ENCODE results near the gene BICDL2. TPM values are rescaled to one million over a fixed set of nuclear protein-coding genes. Genes with fewer than 3 reads are reported as not detected.

The BICDL2 gene
- polyA plus RNA-seq, 1 donor = 14.0 TPM

DNA sequence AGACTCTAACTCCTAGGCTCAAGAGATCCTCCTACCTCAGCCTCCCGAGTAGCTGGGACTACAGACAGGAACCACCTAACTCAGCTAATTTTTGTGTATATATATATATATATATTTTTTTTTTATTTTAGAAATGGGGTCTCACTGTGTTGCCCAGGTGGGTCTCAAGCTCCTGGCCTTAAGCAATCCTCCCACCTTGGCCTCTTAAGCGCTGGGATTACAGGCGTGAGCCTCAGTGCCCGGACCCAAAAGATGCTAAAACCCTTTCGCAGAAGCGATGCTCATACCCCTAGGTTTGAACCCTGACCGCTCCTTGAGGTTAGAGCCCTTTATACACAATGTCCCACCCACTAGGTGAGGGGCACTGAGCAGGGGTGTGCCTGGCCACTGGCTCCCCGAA lies 26.2 kb downstream of the BICDL2 start:
- no peak for DNase-seq
- no CpG with 5 or more reads among the region's 8 CpGs for WGBS (ENCODE audit: insufficient coverage, low lambda C conversion rate)
- Histone ChIP-seq H3K27ac (ENCODE audit: low read length) (peak overlapping the region; percentile 99), H3K4me1 (ENCODE audit: control insufficient read depth, insufficient read depth, low read length) (peaks cover 63% of the 10 kb centered on the region), H3K27me3 (ENCODE audit: control insufficient read depth, insufficient read depth, low read length) (peaks cover 39% of the 10 kb centered on the region), H3K9me3 (ENCODE audit: control insufficient read depth, low read depth, low read length) (no peaks in the 10 kb centered on the region), H3K36me3 (ENCODE audit: control insufficient read depth, insufficient read depth, low read length) (no peaks in the 10 kb centered on the region), H3K4me3 (ENCODE audit: low read length) (no peak overlapping the region)

DNA sequence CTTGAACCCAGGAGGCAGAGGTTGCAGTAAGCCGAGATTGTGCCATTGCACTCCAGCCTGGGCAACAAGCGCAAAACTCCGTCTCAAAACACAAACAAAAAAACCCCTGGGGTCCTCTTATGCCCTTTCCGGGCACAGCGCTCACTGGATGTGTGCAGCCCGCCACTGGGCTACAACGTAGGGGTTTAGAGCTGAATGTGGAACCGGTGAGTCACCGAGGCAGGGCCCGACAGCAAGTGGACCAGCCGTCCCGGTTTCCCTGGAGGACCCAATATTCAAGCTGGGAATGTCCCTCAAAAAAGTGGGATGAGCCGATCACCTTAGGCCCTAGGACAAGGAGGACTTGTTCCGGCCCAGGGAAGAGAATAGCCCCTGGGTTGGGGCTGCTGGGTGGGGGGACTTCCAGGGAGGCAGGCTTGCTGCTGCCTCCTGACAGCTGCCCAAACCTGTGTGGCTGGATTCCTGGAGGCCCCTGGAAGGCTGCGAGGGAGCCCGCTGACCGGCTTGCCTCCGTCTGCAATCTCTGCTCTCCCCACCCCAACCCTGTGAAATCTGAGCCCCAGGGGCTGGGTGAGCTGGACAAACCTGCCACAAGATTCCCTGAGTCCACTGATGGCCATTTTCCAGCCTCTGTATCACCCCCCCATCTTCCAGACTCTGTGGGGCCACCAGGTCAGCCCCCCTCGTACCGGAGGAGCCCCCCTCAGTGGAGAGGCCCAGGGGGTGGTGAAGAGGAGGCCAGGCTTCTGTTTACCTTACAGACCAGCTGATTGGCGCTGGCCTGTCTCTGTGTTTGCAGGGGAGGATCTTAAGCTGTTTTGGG lies 27.0 kb downstream of the BICDL2 start:
- Histone ChIP-seq H3K4me1 (ENCODE audit: control insufficient read depth, insufficient read depth, low read length) (peaks cover 63% of the 10 kb centered on the region), H3K27ac (ENCODE audit: low read length) (peak overlapping the region; percentile 99)

DNA sequence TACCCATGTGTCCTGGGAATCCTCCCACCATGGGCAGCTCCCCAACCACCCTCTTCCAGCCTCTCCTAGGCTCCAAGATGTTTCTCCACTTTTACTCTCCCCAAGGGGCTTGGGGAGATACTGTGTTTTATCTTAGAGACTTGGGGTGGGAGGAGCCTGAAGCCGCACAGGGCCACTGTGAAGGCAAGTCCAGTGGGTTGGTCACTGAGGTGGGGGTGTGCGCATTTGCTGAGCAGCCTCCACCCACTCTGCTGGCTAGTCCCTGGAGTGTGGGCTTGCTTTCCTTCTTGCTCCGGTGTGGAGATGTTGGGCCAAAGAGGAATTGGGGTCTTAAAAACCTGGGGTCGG lies 28.1 kb downstream of the BICDL2 start:
- Histone ChIP-seq H3K27ac (ENCODE audit: low read length) (peak overlapping the region; percentile 99), H3K27me3 (ENCODE audit: control insufficient read depth, insufficient read depth, low read length) (peaks cover 41% of the 10 kb centered on the region), H3K4me3 (ENCODE audit: low read length) (peak overlapping the region; percentile 42), H3K4me1 (ENCODE audit: control insufficient read depth, insufficient read depth, low read length) (peaks cover 54% of the 10 kb centered on the region), H3K9me3 (ENCODE audit: control insufficient read depth, low read depth, low read length) (no peaks in the 10 kb centered on the region), H3K36me3 (ENCODE audit: control insufficient read depth, insufficient read depth, low read length) (no peaks in the 10 kb centered on the region)
- no CpG with 5 or more reads among the region's 4 CpGs for WGBS (ENCODE audit: insufficient coverage, low lambda C conversion rate)
- peak; percentile 74 to 92 for DNase-seq

More for the DNA sequence above, 27.0 kb downstream of the BICDL2 start:
- no peaks in the 10 kb centered on the region for H3K36me3 ChIP-seq (ENCODE audit: control insufficient read depth, insufficient read depth, low read length)
- peaks cover 42% of the 10 kb centered on the region for H3K27me3 ChIP-seq (ENCODE audit: control insufficient read depth, insufficient read depth, low read length)
- no peaks in the 10 kb centered on the region for H3K9me3 ChIP-seq (ENCODE audit: control insufficient read depth, low read depth, low read length)
- peak overlapping the region; percentile 10 for H3K4me3 ChIP-seq (ENCODE audit: low read length)
- peak; percentile 83 to 93 for DNase-seq
- no CpG with 5 or more reads among the region's 21 CpGs for WGBS (ENCODE audit: insufficient coverage, low lambda C conversion rate)

DNA sequence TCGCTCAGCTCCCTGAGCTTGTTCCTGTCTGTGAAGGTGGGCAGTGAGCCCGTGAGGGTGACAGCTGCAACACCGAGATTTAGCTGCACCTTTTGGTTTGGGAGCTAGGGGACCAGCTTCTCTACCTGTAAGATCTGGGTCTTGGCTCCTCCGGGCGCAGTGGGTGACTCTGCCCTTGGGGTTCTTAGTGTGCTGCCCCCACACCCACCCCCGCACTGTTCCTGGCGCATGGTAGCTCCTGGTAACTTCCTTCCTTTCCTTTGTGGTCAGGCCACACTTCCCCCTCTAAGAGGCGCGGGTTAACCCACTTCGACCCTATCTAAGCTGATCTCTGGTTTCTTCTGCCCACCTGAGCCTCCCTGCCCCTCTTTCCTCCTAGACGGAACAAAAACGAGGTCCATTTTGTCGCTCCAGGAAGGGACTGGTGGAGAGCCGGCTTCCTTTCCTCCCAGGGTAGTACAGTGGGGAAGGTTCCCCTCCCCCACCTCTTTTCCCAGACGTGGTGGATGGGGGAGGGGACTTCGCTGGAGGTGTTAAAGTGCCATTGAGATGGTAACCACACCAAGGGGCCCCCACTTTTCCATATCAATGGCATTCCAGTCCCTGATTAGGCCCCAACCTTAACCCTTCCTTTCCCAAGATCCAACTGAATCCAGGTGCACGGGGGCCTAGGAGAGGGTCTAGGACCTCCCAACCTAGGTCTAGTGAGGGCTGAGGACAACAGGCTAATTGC lies 28.6 kb downstream of the BICDL2 start:
- peak; percentile 92 to 96 for DNase-seq

DNA sequence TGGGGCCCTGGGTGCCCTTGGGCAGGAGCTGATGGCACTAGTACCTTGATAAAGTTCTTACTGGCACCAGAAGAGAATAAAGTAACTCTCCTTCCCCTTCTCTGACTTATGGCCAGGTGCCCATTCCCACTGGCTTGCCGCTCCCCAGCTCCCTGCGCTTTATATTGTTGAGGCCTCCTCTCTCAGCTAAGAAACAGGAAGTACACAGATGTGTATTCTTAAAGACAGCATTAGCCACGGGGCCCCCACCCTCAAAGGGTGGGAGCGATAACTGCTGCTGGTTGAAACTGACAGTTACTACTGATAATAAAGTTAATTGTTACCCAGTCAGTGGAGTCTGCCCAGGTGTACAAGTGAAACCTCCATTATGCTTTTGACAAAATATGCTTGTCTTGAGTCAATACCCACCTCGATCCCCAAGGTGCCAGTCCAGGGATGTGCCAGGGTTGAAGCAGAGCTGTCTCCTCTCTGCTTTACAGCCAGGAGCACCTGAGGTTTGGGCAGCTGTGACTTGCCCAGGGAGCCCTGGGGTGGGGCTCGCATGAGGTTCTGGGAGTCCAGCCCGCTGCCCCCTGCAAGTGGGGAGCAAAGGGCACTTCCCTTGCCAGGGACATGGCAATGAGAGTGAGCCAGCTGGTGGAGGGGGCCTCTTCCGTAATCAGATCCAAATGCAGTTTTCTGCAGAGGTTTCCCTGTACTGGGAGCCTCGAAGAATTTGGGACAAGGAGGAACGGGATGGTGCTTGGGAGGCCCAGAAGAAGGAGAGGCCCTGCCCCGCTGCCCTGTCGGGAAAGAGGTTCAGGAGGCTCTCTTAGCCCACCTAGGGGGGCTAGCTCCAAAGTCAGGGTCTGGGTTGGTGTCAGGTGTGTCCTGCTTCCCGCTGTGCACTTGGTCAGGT lies 29.4 kb downstream of the BICDL2 start:
- DNase-seq = peak; percentile 93 to 98
- peaks cover 42% of the 10 kb centered on the region for H3K4me1 ChIP-seq (ENCODE audit: control insufficient read depth, insufficient read depth, low read length)
- H3K4me3 ChIP-seq (ENCODE audit: low read length) = peak overlapping the region; percentile 59
- WGBS (ENCODE audit: insufficient coverage, low lambda C conversion rate) = no CpG with 5 or more reads among the region's 13 CpGs
- H3K9me3 ChIP-seq (ENCODE audit: control insufficient read depth, low read depth, low read length) = no peaks in the 10 kb centered on the region
- H3K36me3 ChIP-seq (ENCODE audit: control insufficient read depth, insufficient read depth, low read length) = no peaks in the 10 kb centered on the region
- H3K27ac ChIP-seq (ENCODE audit: low read length) = peak overlapping the region; percentile 99
- peaks cover 28% of the 10 kb centered on the region for H3K27me3 ChIP-seq (ENCODE audit: control insufficient read depth, insufficient read depth, low read length)

More for the DNA sequence above, 28.6 kb downstream of the BICDL2 start:
- whole genome bisulfite sequencing (ENCODE audit: insufficient coverage, low lambda C conversion rate) = no CpG with 5 or more reads among the region's 17 CpGs
- peak overlapping the region; percentile 99 for H3K27ac ChIP-seq (ENCODE audit: low read length)
- H3K4me3 ChIP-seq (ENCODE audit: low read length) = peak overlapping the region; percentile 42
- no peaks in the 10 kb centered on the region for H3K9me3 ChIP-seq (ENCODE audit: control insufficient read depth, low read depth, low read length)
- H3K27me3 ChIP-seq (ENCODE audit: control insufficient read depth, insufficient read depth, low read length) = peaks cover 36% of the 10 kb centered on the region
- peaks cover 49% of the 10 kb centered on the region for H3K4me1 ChIP-seq (ENCODE audit: control insufficient read depth, insufficient read depth, low read length)
- no peaks in the 10 kb centered on the region for H3K36me3 ChIP-seq (ENCODE audit: control insufficient read depth, insufficient read depth, low read length)

DNA sequence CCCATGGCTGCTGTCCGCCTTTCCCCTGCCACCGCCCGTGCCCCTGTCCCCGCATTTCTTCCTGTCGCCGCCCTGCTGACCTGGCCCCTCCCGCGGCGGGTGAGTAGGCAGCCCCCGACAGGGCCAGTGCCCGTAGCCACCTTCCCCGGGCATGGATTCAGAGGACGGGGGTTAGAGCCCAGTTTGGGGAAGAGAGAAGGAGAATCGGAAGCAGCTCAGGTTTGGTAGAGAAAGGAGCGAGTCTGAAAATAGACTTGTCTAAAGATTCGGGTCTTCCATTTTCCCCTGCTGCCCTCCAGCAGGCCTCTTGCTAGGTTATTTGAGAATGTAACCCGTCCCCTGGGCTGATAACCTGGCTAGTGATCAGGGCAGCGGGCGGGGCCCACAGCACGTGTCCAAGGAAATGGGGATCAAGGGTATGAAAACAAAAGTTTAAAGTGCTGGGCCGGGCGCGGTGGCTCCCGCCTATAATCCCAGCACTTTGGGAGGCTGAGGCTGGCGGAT lies 31.9 kb downstream of the BICDL2 start:
- peak; percentile 48 to 80 for DNase-seq
- Histone ChIP-seq H3K27ac (ENCODE audit: low read length) (peak overlapping the region; percentile 99), H3K9me3 (ENCODE audit: control insufficient read depth, low read depth, low read length) (no peaks in the 10 kb centered on the region), H3K27me3 (ENCODE audit: control insufficient read depth, insufficient read depth, low read length) (peaks cover 21% of the 10 kb centered on the region), H3K4me3 (ENCODE audit: low read length) (peak overlapping the region; percentile 59), H3K4me1 (ENCODE audit: control insufficient read depth, insufficient read depth, low read length) (peaks cover 23% of the 10 kb centered on the region), H3K36me3 (ENCODE audit: control insufficient read depth, insufficient read depth, low read length) (no peaks in the 10 kb centered on the region)
- no CpG with 5 or more reads among the region's 25 CpGs for WGBS (ENCODE audit: insufficient coverage, low lambda C conversion rate)

DNA sequence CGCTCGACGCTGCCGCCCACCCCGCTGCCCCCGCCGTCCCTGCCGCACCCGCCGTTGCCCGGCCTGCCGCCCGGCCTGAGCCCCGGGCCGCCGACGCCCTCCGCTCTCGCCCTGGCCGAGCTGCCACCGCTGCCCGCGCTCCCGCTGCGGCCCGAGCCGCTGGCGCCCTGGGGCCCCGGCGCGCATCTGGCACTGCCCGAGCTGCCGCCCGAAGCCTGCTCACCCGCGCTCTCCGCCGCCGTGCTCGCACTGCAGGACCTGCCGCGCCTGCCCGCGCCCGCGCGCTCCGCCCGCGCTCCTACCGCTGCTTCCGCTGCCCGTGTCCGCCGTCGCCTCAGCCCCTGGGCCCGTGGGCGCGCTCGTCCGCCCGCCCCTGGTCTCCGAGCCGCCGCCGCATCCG lies 32.4 kb downstream of the BICDL2 start:
- no CpG with 5 or more reads among the region's 67 CpGs for WGBS (ENCODE audit: insufficient coverage, low lambda C conversion rate)
- no peak for DNase-seq
- H3K27ac ChIP-seq (ENCODE audit: low read length) = no peak overlapping the region

DNA sequence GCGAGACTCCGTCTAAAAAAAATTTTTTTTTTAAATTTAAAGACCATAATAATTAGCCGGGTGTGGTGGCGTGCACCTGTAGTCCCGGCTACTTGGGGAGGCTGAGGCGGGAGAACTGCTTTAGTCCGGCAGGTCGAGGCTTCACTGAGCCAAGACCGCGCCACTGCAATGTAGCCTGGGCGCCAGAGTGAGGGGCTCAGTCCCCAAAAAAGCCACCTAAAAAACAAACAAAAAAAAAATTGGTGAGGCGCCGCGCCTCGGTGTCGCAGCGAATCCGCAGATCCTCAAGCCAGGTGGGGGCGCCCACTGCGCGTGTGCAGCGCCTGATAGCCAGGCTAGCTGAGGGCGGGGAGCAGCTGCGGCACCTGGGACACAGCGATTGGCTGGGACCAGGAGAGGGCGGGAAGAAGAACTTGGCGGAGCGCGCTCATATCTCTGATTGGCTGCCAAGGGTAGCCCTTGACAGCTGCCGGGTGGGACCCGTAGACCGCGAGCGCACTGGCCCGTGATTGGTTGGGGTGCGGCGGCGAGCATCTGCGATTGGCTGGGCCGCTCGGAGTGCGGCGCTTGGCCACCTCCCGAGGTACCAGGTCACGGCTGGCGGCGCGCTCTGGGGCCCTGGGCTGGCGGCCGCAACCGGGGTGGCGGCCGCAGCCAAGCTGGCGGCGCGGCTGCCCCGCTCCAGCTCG lies 33.0 kb downstream of the BICDL2 start:
- peaks cover 17% of the 10 kb centered on the region for H3K27me3 ChIP-seq (ENCODE audit: control insufficient read depth, insufficient read depth, low read length)
- no CpG with 5 or more reads among the region's 58 CpGs for WGBS (ENCODE audit: insufficient coverage, low lambda C conversion rate)
- no peaks in the 10 kb centered on the region for H3K36me3 ChIP-seq (ENCODE audit: control insufficient read depth, insufficient read depth, low read length)
- DNase-seq = peak; percentile 99 to 100
- H3K27ac ChIP-seq (ENCODE audit: low read length) = no peak overlapping the region
- H3K4me3 ChIP-seq (ENCODE audit: low read length) = no peak overlapping the region
- peaks cover 12% of the 10 kb centered on the region for H3K4me1 ChIP-seq (ENCODE audit: control insufficient read depth, insufficient read depth, low read length)
- no peaks in the 10 kb centered on the region for H3K9me3 ChIP-seq (ENCODE audit: control insufficient read depth, low read depth, low read length)

More for the DNA sequence above, 32.4 kb downstream of the BICDL2 start:
- Histone ChIP-seq H3K9me3 (ENCODE audit: control insufficient read depth, low read depth, low read length) (no peaks in the 10 kb centered on the region), H3K36me3 (ENCODE audit: control insufficient read depth, insufficient read depth, low read length) (no peaks in the 10 kb centered on the region), H3K27me3 (ENCODE audit: control insufficient read depth, insufficient read depth, low read length) (peaks cover 18% of the 10 kb centered on the region), H3K4me3 (ENCODE audit: low read length) (no peak overlapping the region), H3K4me1 (ENCODE audit: control insufficient read depth, insufficient read depth, low read length) (peaks cover 18% of the 10 kb centered on the region)

DNA sequence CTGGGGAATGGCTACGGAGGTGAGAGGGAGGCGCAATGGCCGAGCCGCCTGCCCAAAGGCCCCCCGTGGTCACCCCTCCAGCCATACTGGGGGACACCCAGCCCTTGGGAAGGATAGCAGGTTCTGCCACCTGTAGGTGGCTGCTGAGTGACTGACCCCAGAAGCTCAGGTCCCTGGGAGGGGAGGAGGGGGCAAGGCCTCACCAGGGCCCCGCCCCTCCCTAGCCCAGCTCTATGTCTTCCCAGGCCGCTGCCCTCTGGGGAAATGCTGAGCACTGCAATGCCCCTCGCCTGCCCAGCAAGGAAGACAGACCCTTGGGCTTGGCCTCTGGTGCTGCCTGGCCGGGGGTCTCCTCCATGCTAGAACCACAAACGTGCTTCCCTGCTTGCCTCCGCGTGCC lies 35.4 kb downstream of the BICDL2 start:
- DNase-seq = no peak
- no CpG with 5 or more reads among the region's 12 CpGs for WGBS (ENCODE audit: insufficient coverage, low lambda C conversion rate)
- Histone ChIP-seq H3K36me3 (ENCODE audit: control insufficient read depth, insufficient read depth, low read length) (no peaks in the 10 kb centered on the region), H3K4me3 (ENCODE audit: low read length) (no peak overlapping the region), H3K9me3 (ENCODE audit: control insufficient read depth, low read depth, low read length) (no peaks in the 10 kb centered on the region), H3K27me3 (ENCODE audit: control insufficient read depth, insufficient read depth, low read length) (peaks cover 7% of the 10 kb centered on the region), H3K27ac (ENCODE audit: low read length) (no peak overlapping the region), H3K4me1 (ENCODE audit: control insufficient read depth, insufficient read depth, low read length) (no peaks in the 10 kb centered on the region)
